Measurements from ENCODE around the gene CATSPER1.
"Not testable (repeated sequence)": the region's sequence is repeated elsewhere in the genome, so short reads cannot be mapped to it uniquely, and the experiment has no call there.

The CATSPER1 gene

GRCh38 chr11:66039765-66040164 is 13.5 kb upstream of the CATSPER1 start:
- Histone ChIP-seq H3K4me2 (no peak overlapping the region), H3K4me3 (no peak overlapping the region), H3K9ac (no peak overlapping the region), H3K9me3 (replicated peaks in 1 of 11) (peaks cover 7 to 16% (median 10%) of the 10 kb centered on the region in 11 experiments; a peak in 14 of 22 replicates), H3K27me3 (no peaks in the 10 kb centered on the region), H3K36me3 (no peaks in the 10 kb centered on the region), H4K20me1 (no peaks in the 10 kb centered on the region), H3K4me1 (peaks cover 0 to 2% (median under 1%) of the 10 kb centered on the region in 10 experiments; a peak in 4 of 20 replicates), H3K27ac (no peak overlapping the region)
- TF ChIP-seq Cebpa-rat (IDR thresholded peaks at IDR 0.05) = no peak

- H3K27ac ChIP-seq = no peak overlapping the region
- H3K27me3 ChIP-seq = no peaks in the 10 kb centered on the region
- H3K36me3 ChIP-seq = no peaks in the 10 kb centered on the region
- H3K9ac ChIP-seq = no peak overlapping the region
- no peak for TF ChIP-seq Cebpa-rat (IDR thresholded peaks at IDR 0.05)
- H3K4me1 ChIP-seq = no peaks in the 10 kb centered on the region
- H3K4me3 ChIP-seq = no peak overlapping the region
- peaks cover 7 to 16% (median 10%) of the 10 kb centered on the region in 11 experiments; a peak in 14 of 22 replicates for H3K9me3 ChIP-seq (replicated peaks in 1 of 11)
- no peak overlapping the region for H3K4me2 ChIP-seq
- no peaks in the 10 kb centered on the region for H4K20me1 ChIP-seq
Measured at GRCh38 chr11:66037327-66037726, 11.0 kb upstream of the CATSPER1 start.

- H3K9me3 ChIP-seq (replicated peaks in 1 of 11) = peaks cover 7 to 16% (median 10%) of the 10 kb centered on the region in 11 experiments; a peak in 14 of 22 replicates
- no peak for TF ChIP-seq Cebpa-rat (IDR thresholded peaks at IDR 0.05)
- no peak overlapping the region for H3K4me3 ChIP-seq
- H3K9ac ChIP-seq = no peak overlapping the region
- no peaks in the 10 kb centered on the region for H4K20me1 ChIP-seq
- H3K4me2 ChIP-seq = no peak overlapping the region
- H3K27me3 ChIP-seq = no peaks in the 10 kb centered on the region
- no peaks in the 10 kb centered on the region for H3K4me1 ChIP-seq
- no peaks in the 10 kb centered on the region for H3K36me3 ChIP-seq
- H3K27ac ChIP-seq = no peak overlapping the region
Measured at GRCh38 chr11:66036334-66036710, 10.0 kb upstream of the CATSPER1 start.

GRCh38 chr11:66035653-66036333 is 9.5 kb upstream of the CATSPER1 start:
- Histone ChIP-seq H3K27ac (no peak overlapping the region), H4K20me1 (no peaks in the 10 kb centered on the region), H3K4me3 (no peak overlapping the region), H3K27me3 (no peaks in the 10 kb centered on the region), H3K9ac (no peak overlapping the region), H3K36me3 (no peaks in the 10 kb centered on the region), H3K9me3 (replicated peaks in 1 of 11) (peaks cover 7 to 16% (median 10%) of the 10 kb centered on the region in 11 experiments; a peak in 14 of 22 replicates), H3K4me2 (no peak overlapping the region), H3K4me1 (no peaks in the 10 kb centered on the region)
- no peak for TF ChIP-seq Cebpa-rat (IDR thresholded peaks at IDR 0.05)

GRCh38 chr11:66032957-66033735 is 6.9 kb upstream of the CATSPER1 start:
- Histone ChIP-seq H3K27me3 (no peaks in the 10 kb centered on the region), H3K27ac (no peak overlapping the region), H3K9ac (no peak overlapping the region), H3K9me3 (replicated peaks in 1 of 11) (peaks cover 7 to 16% (median 10%) of the 10 kb centered on the region in 11 experiments; a peak in 14 of 22 replicates), H3K4me3 (no peak overlapping the region), H3K36me3 (no peaks in the 10 kb centered on the region), H4K20me1 (no peaks in the 10 kb centered on the region), H3K4me1 (no peaks in the 10 kb centered on the region), H3K4me2 (no peak overlapping the region)
- no peak for TF ChIP-seq Cebpa-rat (IDR thresholded peaks at IDR 0.05)

GRCh38 chr11:66023186-66023440 is 3.2 kb downstream of the CATSPER1 start:
- not testable (repeated sequence) for H3K36me3 ChIP-seq; H3K27me3 ChIP-seq; H3K4me3 ChIP-seq; H3K27ac ChIP-seq; H3K9me3 ChIP-seq (replicated peaks in 1 of 11); H4K20me1 ChIP-seq
- 0 out of 22 replicates have a peak overlapping the region, but pooled peaks of 2 of the 11 experiments have one; percentile 7 to 41 for H3K9ac ChIP-seq
- 0 out of 22 replicates have a peak overlapping the region, but pooled peaks of 1 of the 11 experiments have one; percentile 95 for H3K4me2 ChIP-seq
- H3K4me1 ChIP-seq = peaks cover 21 to 36% (median 28%) of the 10 kb centered on the region in 10 experiments

GRCh38 chr11:66022401-66023185 is 3.7 kb downstream of the CATSPER1 start:
- Histone ChIP-seq H4K20me1 (no peaks in the 10 kb centered on the region), H3K9ac (peak overlapping the region in 9 of 11 experiments; percentile 5 to 47 (median 39); a peak in 10 of 22 replicates), H3K4me2 (peak overlapping the region; percentile 49 to 99 (median 95); a peak in 20 of 22 replicates), H3K36me3 (no peaks in the 10 kb centered on the region), H3K4me1 (peaks cover 21 to 36% (median 28%) of the 10 kb centered on the region in 10 experiments), H3K27ac (peak overlapping the region in 2 of 11 experiments; percentile 42 to 45; a peak in 2 of 22 replicates), H3K27me3 (peaks cover 0 to 7% (median 0%) of the 10 kb centered on the region in 11 experiments; a peak in 2 of 22 replicates), H3K4me3 (no peak overlapping the region), H3K9me3 (replicated peaks in 1 of 11) (no peaks in the 10 kb centered on the region)
- no peak for TF ChIP-seq Cebpa-rat (IDR thresholded peaks at IDR 0.05)

- Histone ChIP-seq H3K4me3 (peak overlapping the region in 6 of 10 experiments; percentile 11 to 49 (median 30); a peak in 9 of 20 replicates), H3K9ac (peak overlapping the region; percentile 38 to 71 (median 50); a peak in 19 of 22 replicates), H3K36me3 (no peaks in the 10 kb centered on the region), H3K27me3 (peaks cover 0 to 7% (median 0%) of the 10 kb centered on the region in 11 experiments; a peak in 2 of 22 replicates), H3K27ac (peak overlapping the region in 10 of 11 experiments; percentile 12 to 77 (median 58); a peak in 16 of 22 replicates), H3K4me2 (peak overlapping the region; percentile 71 to 99 (median 95)), H3K9me3 (replicated peaks in 1 of 11) (no peaks in the 10 kb centered on the region), H4K20me1 (no peaks in the 10 kb centered on the region), H3K4me1 (peaks cover 29 to 40% (median 36%) of the 10 kb centered on the region in 10 experiments)
- no peak for TF ChIP-seq Cebpa-rat (IDR thresholded peaks at IDR 0.05)
Measured at GRCh38 chr11:66020618-66021357, 5.5 kb downstream of the CATSPER1 start.

Data from BLaER1 treated with 17β-estradiol and CSF1 and Interleukin-3, amounts not matched to agents 10 nM and 100 nM (cell line).